IMR-90 (cell line): Measurements from ENCODE around the gene NQO2. TPM values are rescaled to one million over a fixed set of nuclear protein-coding genes. Genes with fewer than 3 reads are reported as not detected.
"Not testable (repeated sequence)": the region's sequence is repeated elsewhere in the genome, so short reads cannot be mapped to it uniquely, and the experiment has no call there.

Source experiments
- ATAC-seq: fragments of 200-7000 bp; cut with Tn5 transposase; 2 replicates; pipeline ENCODE4 v1.9.1; 2020; ENCODE audit warnings: low read depth, mild to moderate bottlenecking, moderate library complexity
- BruUV-seq: library from RNA; stranded (reverse); fragments of 400-500 nt; replicated peaks from 2 replicates; lab custom pipeline; 2021; lab: Mats Ljungman, UMichigan
- CTCF ChIA-PET: fragments of 300-600 bp; formaldehyde crosslinking; extraction: SDS; loops from one replicate; lab custom pipeline; 2021; ENCODE audit warnings: antibody characterized with exemption; lab: Yijun Ruan, JAX
- POLR2A ChIA-PET: fragments of 300-600 bp; sonication (Branson Sonifier 250); formaldehyde crosslinking; loops from one replicate; lab custom pipeline; 2022; ENCODE audit warnings: antibody characterized with exemption; ENCODE audit not compliant: unreplicated experiment; lab: Charles Lee
- DNase-seq: peaks from one replicate; pipeline ENCODE4 v3.0.0; 2013
- H2AFZ ChIP-seq: replicated peaks from 2 replicates; pipeline ENCODE3; 2013; ENCODE audit warnings: low read length, mild to moderate bottlenecking; ENCODE audit not compliant: poor library complexity
- H2AK5ac ChIP-seq: 2 replicates; pipeline ENCODE4 v1.6.1; 2013; ENCODE audit warnings: low read depth, low read length, inconsistent platforms
- H2AK9ac ChIP-seq: replicated peaks from 2 replicates; pipeline ENCODE3; 2013; ENCODE audit warnings: mild to moderate bottlenecking, low read depth, low read length, moderate library complexity; ENCODE audit not compliant: poor library complexity
- H2BK120ac ChIP-seq: 2 replicates; pipeline ENCODE4 v1.6.1; 2013; ENCODE audit warnings: low read depth, low read length, inconsistent platforms
- H2BK15ac ChIP-seq: 3 replicates; pipeline ENCODE4 v1.6.1; 2013; ENCODE audit warnings: low read depth, low read length, inconsistent platforms
- H2BK20ac ChIP-seq: 2 replicates; pipeline ENCODE4 v1.6.1; 2013; ENCODE audit warnings: low read depth, mild to moderate bottlenecking, inconsistent platforms, low read length, moderate library complexity
- H2BK5ac ChIP-seq: 2 replicates; pipeline ENCODE4 v1.6.1; 2013; ENCODE audit warnings: mild to moderate bottlenecking, low read depth, low read length, inconsistent platforms; ENCODE audit not compliant: poor library complexity, severe bottlenecking
- H3K14ac ChIP-seq: replicated peaks from 2 replicates; pipeline ENCODE4 v1.6.1; 2013; ENCODE audit warnings: low read depth, low read length, inconsistent platforms
- H3K18ac ChIP-seq: 2 replicates; pipeline ENCODE4 v1.6.1; 2013; ENCODE audit warnings: low read depth, low read length, control low read depth
- H3K23ac ChIP-seq: 2 replicates; pipeline ENCODE4 v1.6.1; 2013; ENCODE audit warnings: low read depth, low read length, inconsistent platforms
- H3K27ac ChIP-seq: 2 replicates; pipeline ENCODE4 v1.5.1; 2013; ENCODE audit warnings: mild to moderate bottlenecking, control low read depth, low read length; ENCODE audit not compliant: insufficient read depth
- H3K27me3 ChIP-seq: 2 replicates; pipeline ENCODE4 v1.6.1; 2013; ENCODE audit warnings: low read length; ENCODE audit not compliant: control insufficient read depth, insufficient read depth
- H3K36me3 ChIP-seq: 2 replicates; pipeline ENCODE4 v1.6.1; 2013; ENCODE audit warnings: low read length, mixed read lengths; ENCODE audit not compliant: control insufficient read depth, insufficient read depth
- H3K4ac ChIP-seq: 2 replicates; pipeline ENCODE4 v1.6.1; 2013; ENCODE audit warnings: low read depth, low read length, inconsistent platforms
- H3K4me1 ChIP-seq: 2 replicates; pipeline ENCODE4 v1.6.1; 2013; ENCODE audit warnings: low read length, mixed read lengths; ENCODE audit not compliant: control insufficient read depth, insufficient read depth
- H3K4me2 ChIP-seq: 2 replicates; pipeline ENCODE4 v1.6.1; 2013; ENCODE audit warnings: low read depth, mild to moderate bottlenecking, control low read depth, low read length, moderate library complexity
- H3K4me3 ChIP-seq: 2 replicates; pipeline ENCODE4 v1.5.1; 2013; ENCODE audit warnings: low read depth, mild to moderate bottlenecking, control low read depth, low read length, moderate library complexity; ENCODE audit not compliant: insufficient read depth
- H3K56ac ChIP-seq: 2 replicates; pipeline ENCODE4 v1.6.1; 2013; ENCODE audit warnings: low read length, inconsistent platforms; ENCODE audit not compliant: insufficient read depth; ENCODE audit errors: extremely low read depth
- H3K79me1 ChIP-seq, 2 experiments: 2 replicates each; pipeline ENCODE4 v1.6.1; 2013; ENCODE audit warnings: low read length in 2 of 2, inconsistent platforms in 1 of 2, low read depth in 1 of 2
- H3K9ac ChIP-seq: 2 replicates; pipeline ENCODE4 v1.6.1; 2013; ENCODE audit warnings: low read depth, low read length, control low read depth
- H3K9me1 ChIP-seq: 2 replicates; pipeline ENCODE4 v1.6.1; 2013; ENCODE audit warnings: low read length, inconsistent platforms; ENCODE audit not compliant: insufficient read depth
- H3K9me3 ChIP-seq: 2 replicates; pipeline ENCODE4 v1.6.1; 2013; ENCODE audit warnings: low read length; ENCODE audit not compliant: control insufficient read depth, insufficient read depth
- H4K20me1 ChIP-seq: 2 replicates; pipeline ENCODE4 v1.6.1; 2013; ENCODE audit warnings: low read length, inconsistent platforms; ENCODE audit not compliant: insufficient read depth
- H4K5ac ChIP-seq: 2 replicates; pipeline ENCODE4 v1.6.1; 2013; ENCODE audit warnings: mild to moderate bottlenecking, low read depth, low read length, control low read depth
- H4K8ac ChIP-seq, 2 experiments: 2 replicates each; pipeline ENCODE4 v1.6.1; 2013; ENCODE audit warnings: low read depth in 2 of 2, low read length in 2 of 2, control low read depth in 1 of 2, inconsistent platforms in 1 of 2
- H4K91ac ChIP-seq: 2 replicates; pipeline ENCODE4 v1.6.1; 2013; ENCODE audit warnings: low read depth, low read length, inconsistent platforms; ENCODE audit not compliant: insufficient read depth
- BHLHE40 ChIP-seq: fragments of 150-350 bp; IDR thresholded peaks from 2 replicates; pipeline ENCODE4 v1.6.1; 2016; ENCODE audit warnings: mild to moderate bottlenecking, low read depth, low read length
- CEBPB ChIP-seq: IDR thresholded peaks from 2 replicates; pipeline ENCODE4 v1.6.1; 2012; ENCODE audit warnings: low read depth, low read length, improper control_type of control experiment
- CHD1 ChIP-seq: IDR thresholded peaks from 2 replicates; pipeline ENCODE4 v1.6.1; 2012; ENCODE audit warnings: low read depth, low read length, improper control_type of control experiment
- FOS ChIP-seq: fragments of 150-350 bp; IDR thresholded peaks from 2 replicates; pipeline ENCODE4 v1.6.1; 2016; ENCODE audit warnings: low read depth, low read length
- MAFK ChIP-seq: IDR thresholded peaks from 2 replicates; pipeline ENCODE4 v1.6.1; 2012; ENCODE audit warnings: low read depth, low read length, improper control_type of control experiment
- POLR2A ChIP-seq: IDR thresholded peaks from 2 replicates; pipeline ENCODE4 v1.6.1; 2012; ENCODE audit warnings: mild to moderate bottlenecking, low read depth, low read length
- RAD21 ChIP-seq: IDR thresholded peaks from 2 replicates; pipeline ENCODE4 v1.6.1; 2012; ENCODE audit warnings: low read length, improper control_type of control experiment
- RCOR1 ChIP-seq: IDR thresholded peaks from 2 replicates; pipeline ENCODE4 v1.6.1; 2012; ENCODE audit warnings: mild to moderate bottlenecking, low read length, improper control_type of control experiment; ENCODE audit not compliant: insufficient replicate concordance
- WGBS, 2 experiments: methylation state at CpG; one replicate each; pipeline versions ENCODE4 v1.1.5 to v1.1.7; 2013; ENCODE audit warnings: missing lambda C conversion rate in 2 of 2; ENCODE audit not compliant: insufficient read length in 1 of 2; ENCODE audit errors: extremely low coverage in 2 of 2; 5-methylcytosine and 5-hydroxymethylcytosine counted together
- dilution Hi-C: fragments of 300-500 bp; cut with HindIII; formaldehyde crosslinking; loops from one replicate; pipeline ENCODE4 v1.14.3; 2018; ENCODE audit warnings: low sequenced_read_pairs; ENCODE audit not compliant: unreplicated experiment
- in situ Hi-C: fragments of 300-500 bp; cut with MboI; formaldehyde crosslinking; loops from 3 replicates; pipeline ENCODE4 v1.14.3; 2019; ENCODE audit warnings: low sequenced_read_pairs, inconsistent platforms, mixed read lengths
- intact Hi-C: fragments of 100-400 bp; cut with micrococcal nuclease; formaldehyde crosslinking; loops from 2 replicates; pipeline ENCODE4 v1.10.0; 2022
- polyA plus RNA-seq, 3 experiments: library from polyadenylated mRNA; depleted of rRNA; stranded (reverse); fragments of >200 nt; gene quantifications; 2 replicates each; pipeline ENCODE4 v1.2.3, GENCODE V29; 2012; ENCODE audit warnings: low replicate concordance in 1 of 3
- total RNA-seq: library from RNA; depleted of rRNA; stranded (reverse); fragments of >200 nt; gene quantifications from 2 replicates; pipeline ENCODE4 v1.2.3, GENCODE V29; 2012

Gene NQO2
- total and polyA plus RNA-seq, 2 of the 4 experiments (the other 2 are of a cell fraction): 42.5 to 72.1 TPM

DNA sequence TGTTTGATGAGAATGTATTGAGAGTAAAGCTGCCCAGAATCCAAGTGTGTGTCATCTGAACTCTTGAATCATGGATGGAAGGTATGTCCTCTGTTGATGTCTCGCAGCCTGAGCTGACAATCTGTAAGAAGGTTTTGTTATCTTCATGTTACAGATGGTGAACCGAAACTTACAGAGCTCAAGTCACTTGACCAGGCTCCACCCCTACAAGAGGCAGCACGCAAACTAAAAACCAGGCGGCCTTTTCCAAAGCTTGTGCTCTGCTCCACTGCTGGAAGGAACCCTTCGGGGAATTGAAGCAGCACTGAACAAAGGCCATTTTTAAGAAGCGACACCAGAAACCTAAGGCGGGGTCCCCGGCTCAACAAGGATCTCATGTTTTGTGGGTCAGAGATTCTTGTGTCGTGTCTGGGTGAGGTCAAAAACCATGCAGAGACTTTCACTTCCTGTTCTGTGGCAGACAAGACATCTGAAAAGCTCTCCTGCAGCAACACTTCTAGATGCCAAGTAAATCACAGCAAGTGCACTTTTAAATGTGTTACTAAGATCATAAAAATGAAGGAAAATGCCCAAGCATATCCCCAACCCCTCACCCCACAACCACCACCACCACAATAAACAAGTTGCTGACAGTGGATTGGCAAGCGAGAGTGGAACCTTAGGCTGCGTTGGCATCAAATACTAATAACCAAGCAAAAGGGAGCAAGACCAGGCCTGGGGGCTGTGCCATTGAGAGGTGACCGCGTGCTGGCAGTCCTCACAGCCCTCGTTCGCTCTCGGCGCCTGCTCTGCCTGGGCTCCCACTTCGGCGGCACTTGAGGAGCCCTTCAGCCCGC lies 27.3 kb downstream of the NQO2 start:
- Histone ChIP-seq H4K8ac (peak overlapping the region in 1 of 2 experiments; percentile 3; a peak in 1 of 4 replicates), H2AFZ (peak overlapping the region; percentile 74), H2BK5ac (no peak overlapping the region), H2BK20ac (no peak overlapping the region), H3K27me3 (no peaks in the 10 kb centered on the region), H2BK120ac (no peak overlapping the region), H3K4ac (no peak overlapping the region), H3K4me3 (no peak overlapping the region), H3K79me1 (peaks cover 16 to 22% of the 10 kb centered on the region in 2 experiments), H3K4me2 (no peak overlapping the region), H3K23ac (no peak overlapping the region), H3K9ac (no peak overlapping the region), H3K56ac (no peak overlapping the region), H3K14ac (no peak overlapping the region), H2BK15ac (no peak overlapping the region), H3K36me3 (no peaks in the 10 kb centered on the region), H3K9me3 (no peaks in the 10 kb centered on the region), H2AK9ac (peak overlapping the region; percentile 26), H4K5ac (no peak overlapping the region), H4K91ac (no peak overlapping the region), H3K18ac (no peak overlapping the region), H2AK5ac (0 out of 2 replicates have a peak overlapping the region, but pooled peaks have one; percentile 25), H3K9me1 (peaks cover 7% of the 10 kb centered on the region; the same call in 1 of the 2 replicates), H4K20me1 (no peaks in the 10 kb centered on the region), H3K4me1 (peaks cover 12% of the 10 kb centered on the region), H3K27ac (no peak overlapping the region)
- ATAC-seq (no peak), DNase-seq (peak; percentile 72)
- WGBS, 2 experiments: 91% methylated on average over 14 of the region's 20 CpGs; no CpG with 5 or more reads in 1 of the 2 experiments
- CTCF ChIA-PET: interaction anchor here (2.1 kb wide), 1 partner anchor 25 kb away, joined by 7 read pairs; no protein-coding TSS in a partner anchor
- dilution Hi-C loops: no loop called here
- intact Hi-C loops: no loop called here
- TF ChIP-seq POLR2A: no peak
- TF ChIP-seq FOS: 0 out of 2 replicates have a peak, but pooled peaks have one; percentile 7
- TF ChIP-seq BHLHE40: no peak
- TF ChIP-seq CHD1: no peak
- no peak for TF ChIP-seq RAD21
- no peak for TF ChIP-seq MAFK
- TF ChIP-seq RCOR1: no peak
- no peak for TF ChIP-seq CEBPB
- in situ Hi-C loops: no loop called here
- no TSS peak for BruUV-seq
- POLR2A ChIA-PET: no interaction called here

DNA sequence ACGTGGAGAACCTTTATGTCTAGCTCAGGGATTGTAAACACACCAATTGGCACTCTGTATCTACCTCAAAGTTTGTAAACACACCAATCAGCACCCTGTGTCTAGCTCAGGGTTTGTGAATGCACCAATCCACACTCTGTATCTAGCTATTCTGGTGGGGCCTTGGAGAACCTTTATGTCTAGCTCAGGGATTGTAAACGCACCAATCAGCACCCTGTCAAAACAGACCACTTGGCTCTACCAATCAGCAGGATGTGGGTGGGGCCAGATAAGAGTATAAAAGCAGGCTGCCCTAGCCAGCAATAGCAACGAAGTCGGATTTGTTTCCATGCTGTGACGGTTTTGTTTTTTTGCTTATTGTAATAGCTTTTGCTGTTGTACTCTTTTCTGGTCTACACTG lies 28.5 kb downstream of the NQO2 start:
- CTCF ChIA-PET, BruUV-seq: not testable (repeated sequence)

More for the DNA sequence above, 28.5 kb downstream of the NQO2 start:
- H3K4ac ChIP-seq, H3K23ac ChIP-seq, intact Hi-C loops, H4K5ac ChIP-seq, H2BK120ac ChIP-seq, H2BK20ac ChIP-seq, H3K36me3 ChIP-seq, H2BK5ac ChIP-seq, H3K27ac ChIP-seq, H3K4me3 ChIP-seq, H2BK15ac ChIP-seq, H3K4me2 ChIP-seq, DNase-seq, H3K9me1 ChIP-seq, H3K9me3 ChIP-seq, ATAC-seq, H4K20me1 ChIP-seq, H3K56ac ChIP-seq, H3K27me3 ChIP-seq, dilution Hi-C loops, H3K18ac ChIP-seq, H2AK9ac ChIP-seq, H2AK5ac ChIP-seq, POLR2A ChIA-PET, H4K91ac ChIP-seq, H3K9ac ChIP-seq, H3K14ac ChIP-seq, in situ Hi-C loops: not testable (repeated sequence)
- no CpG with 5 or more reads among the region's 5 CpGs for WGBS, 2 experiments
- peaks cover 5 to 10% of the 10 kb centered on the region in 2 experiments for H3K79me1 ChIP-seq
- H2AFZ ChIP-seq: peak overlapping the region; percentile 62
- H3K4me1 ChIP-seq: peaks cover 12% of the 10 kb centered on the region
- 0 out of 4 replicates have a peak overlapping the region, but pooled peaks of 1 of the 2 experiments have one; percentile 29 for H4K8ac ChIP-seq
